ENCODE results near the gene SIRT6.

SIRT6 gene

GRCh38 chr19:4215807-4216206 is 33.4 kb upstream of the SIRT6 start:
- no peak overlapping the region for H3K4me3 ChIP-seq (ENCODE audit: low read depth in 1 of 2, low read length in 1 of 2)
- TF ChIP-seq CTCF (IDR thresholded peaks at IDR 0.05): no peak
- H3K27ac ChIP-seq: no peak overlapping the region
- peaks cover 4% of the 10 kb centered on the region for H3K27me3 ChIP-seq
- no peaks in the 10 kb centered on the region for H3K4me1 ChIP-seq (ENCODE audit: control insufficient read depth in 1 of 2, insufficient read depth in 1 of 2, low read depth in 1 of 2, low read length in 1 of 2)
- no peaks in the 10 kb centered on the region for H3K36me3 ChIP-seq
- no peaks in the 10 kb centered on the region for H3K9me3 ChIP-seq

DNA sequence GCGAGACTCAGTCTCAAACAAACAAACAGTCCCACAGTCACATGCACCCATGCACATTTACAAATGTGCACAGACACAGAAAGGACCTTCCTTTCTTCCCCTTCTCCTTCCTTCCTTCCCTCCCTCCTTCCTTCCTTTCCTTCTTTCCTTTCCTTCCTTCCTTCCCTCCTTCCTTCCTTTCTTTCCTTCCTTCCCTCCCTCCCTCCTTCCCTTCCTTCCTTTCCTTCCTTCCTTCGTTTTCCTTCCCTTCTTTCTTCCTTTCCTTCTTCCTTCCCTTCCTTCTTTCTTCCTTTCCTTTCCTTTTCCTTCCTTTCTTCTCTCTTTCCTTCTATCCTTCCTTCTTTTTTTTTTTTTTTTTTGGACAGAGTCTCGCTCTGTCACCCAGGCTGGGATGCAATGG is 30.8 kb upstream of the SIRT6 start:
- H3K9me3 ChIP-seq: no peaks in the 10 kb centered on the region
- no peaks in the 10 kb centered on the region for H3K36me3 ChIP-seq
- no peaks in the 10 kb centered on the region for H3K4me1 ChIP-seq (ENCODE audit: control insufficient read depth in 1 of 2, insufficient read depth in 1 of 2, low read depth in 1 of 2, low read length in 1 of 2)
- no peak overlapping the region for H3K4me3 ChIP-seq (ENCODE audit: low read depth in 1 of 2, low read length in 1 of 2)
- H3K27me3 ChIP-seq: peaks cover 4% of the 10 kb centered on the region
- no peak overlapping the region for H3K27ac ChIP-seq
- TF ChIP-seq CTCF (IDR thresholded peaks at IDR 0.05): no peak

DNA sequence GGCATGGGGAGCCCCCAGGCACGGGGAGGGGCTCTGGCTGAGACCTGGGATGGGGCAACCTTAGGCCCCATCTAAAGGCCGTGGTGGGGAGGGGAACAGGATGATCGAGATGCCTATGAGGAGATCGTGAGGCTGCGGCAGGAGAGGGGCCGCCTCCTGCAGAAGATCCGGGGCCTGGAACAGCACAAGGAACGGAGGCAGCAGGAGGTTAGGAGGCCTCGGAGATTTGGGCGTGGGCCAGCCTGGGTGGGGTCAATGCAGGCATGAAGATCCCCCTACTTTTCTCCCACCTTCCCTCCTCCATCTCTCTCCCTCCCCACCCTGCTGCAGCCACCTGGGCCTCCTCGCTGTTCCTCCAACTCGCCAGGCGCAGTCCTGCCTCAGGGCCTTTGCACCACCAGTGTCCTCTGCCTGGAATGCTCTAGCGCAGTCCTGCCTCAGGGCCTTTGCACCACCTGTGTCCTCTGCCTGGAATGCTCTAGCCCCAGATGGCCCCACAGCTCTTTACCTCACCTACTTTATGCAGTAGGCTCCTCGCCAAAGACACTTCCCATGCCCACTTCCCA is 27.9 kb upstream of the SIRT6 start:
- H3K4me3 ChIP-seq (ENCODE audit: low read depth in 1 of 2, low read length in 1 of 2): no peak overlapping the region
- no peaks in the 10 kb centered on the region for H3K36me3 ChIP-seq
- H3K27me3 ChIP-seq: peaks cover 4% of the 10 kb centered on the region
- H3K9me3 ChIP-seq: no peaks in the 10 kb centered on the region
- no peak for TF ChIP-seq CTCF (IDR thresholded peaks at IDR 0.05)
- no peak overlapping the region for H3K27ac ChIP-seq
- no peaks in the 10 kb centered on the region for H3K4me1 ChIP-seq (ENCODE audit: control insufficient read depth in 1 of 2, insufficient read depth in 1 of 2, low read depth in 1 of 2, low read length in 1 of 2)

- no peaks in the 10 kb centered on the region for H3K36me3 ChIP-seq
- H3K9me3 ChIP-seq: no peaks in the 10 kb centered on the region
- TF ChIP-seq CTCF (IDR thresholded peaks at IDR 0.05): no peak
- no peak overlapping the region for H3K27ac ChIP-seq
- peaks cover 4% of the 10 kb centered on the region for H3K27me3 ChIP-seq
- no peak overlapping the region for H3K4me3 ChIP-seq (ENCODE audit: low read depth in 1 of 2, low read length in 1 of 2)
- no peaks in the 10 kb centered on the region for H3K4me1 ChIP-seq (ENCODE audit: control insufficient read depth in 1 of 2, insufficient read depth in 1 of 2, low read depth in 1 of 2, low read length in 1 of 2)
These were observed 26.2 kb upstream of the SIRT6 start for GRCh38 chr19:4208385-4209094.

DNA sequence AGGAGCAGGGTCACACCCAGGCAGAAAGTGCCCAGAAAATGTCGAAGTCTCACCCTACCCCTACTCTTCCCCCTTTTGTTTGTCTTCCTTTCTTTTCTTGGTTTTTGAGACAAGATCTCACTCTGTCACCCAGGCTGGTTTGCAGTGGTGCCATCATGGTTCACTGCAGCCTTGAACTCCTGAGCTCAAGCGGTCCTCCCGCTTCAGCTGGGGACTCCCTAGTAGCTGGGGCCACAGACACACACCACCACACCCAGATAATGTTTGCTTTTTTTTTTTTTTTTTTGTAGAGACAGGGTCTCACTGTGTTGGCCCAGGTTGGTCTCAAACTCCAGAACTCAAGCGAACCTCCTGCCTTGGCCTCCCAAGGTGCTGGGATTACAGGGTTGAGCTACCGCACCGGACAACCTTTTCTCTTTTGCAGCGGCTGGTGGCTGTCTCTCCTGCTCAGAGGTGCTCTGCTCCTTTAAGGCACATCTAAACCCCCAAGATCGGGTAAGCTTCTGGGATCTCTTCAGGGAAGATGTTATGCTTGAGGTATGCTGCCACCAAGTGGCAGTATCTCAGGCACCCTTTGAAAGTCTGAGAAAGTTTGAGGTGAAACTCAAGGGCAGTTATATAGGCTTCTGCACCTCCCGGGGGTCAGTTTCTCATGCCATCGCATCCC is 24.6 kb upstream of the SIRT6 start:
- Histone ChIP-seq H3K4me1 (ENCODE audit: control insufficient read depth in 1 of 2, insufficient read depth in 1 of 2, low read depth in 1 of 2, low read length in 1 of 2) (no peaks in the 10 kb centered on the region), H3K27me3 (peaks cover 8% of the 10 kb centered on the region), H3K27ac (no peak overlapping the region), H3K4me3 (ENCODE audit: low read depth in 1 of 2, low read length in 1 of 2) (no peak overlapping the region), H3K9me3 (no peaks in the 10 kb centered on the region), H3K36me3 (no peaks in the 10 kb centered on the region)
- no peak for TF ChIP-seq CTCF (IDR thresholded peaks at IDR 0.05)

All from neutrophil (primary cell).